GM12878 (cell line): ENCODE data around the gene ANKRD34A.

ENCODE experiments used
- EP300 ChIP-seq, 2 experiments: fragments of 150-350 bp in 1 of 2; IDR thresholded peaks; 2 replicates each; pipeline ENCODE4 v1.6.1; 2011 to 2012; ENCODE audit warnings: low read depth in 2 of 2, low read length in 2 of 2, borderline replicate concordance in 1 of 2, improper control_type of control experiment in 1 of 2, inconsistent platforms in 1 of 2; ENCODE audit not compliant: control insufficient read depth in 1 of 2
- FOS ChIP-seq: IDR thresholded peaks from 3 replicates; pipeline ENCODE4 v1.6.1; 2011; ENCODE audit warnings: borderline replicate concordance; ENCODE audit not compliant: insufficient read length; ENCODE audit errors: extremely low read depth
- GABPA ChIP-seq: IDR thresholded peaks from 2 replicates; pipeline ENCODE4 v1.6.1; 2014; ENCODE audit warnings: antibody characterized with exemption, low read depth, mild to moderate bottlenecking, inconsistent platforms
- MAX ChIP-seq: IDR thresholded peaks from 2 replicates; pipeline ENCODE4 v1.6.1; 2012; ENCODE audit warnings: low read depth, low read length, improper control_type of control experiment
- POLR2A ChIP-seq: IDR thresholded peaks from 2 replicates; pipeline ENCODE4 v1.6.1; 2011; ENCODE audit warnings: low read depth, mild to moderate bottlenecking, low read length
- SUZ12 ChIP-seq: fragments of 200-600 bp; sonication (generic); IDR thresholded peaks from one replicate; pipeline ENCODE4 v1.6.1; 2018; ENCODE audit warnings: antibody characterized with exemption, mild to moderate bottlenecking; ENCODE audit not compliant: unreplicated experiment
- ZBTB33 ChIP-seq: fragments of 450-650 bp; IDR thresholded peaks from 2 replicates; pipeline ENCODE4 v1.6.1; 2017; ENCODE audit warnings: mild to moderate bottlenecking
- TF ChIP-seq, protein P1 (sequence below), 3 experiments: IDR thresholded peaks in 2 of 3; conservative IDR thresholded peaks in 1 of 3; 2 replicates each; pipeline ENCODE4 v1.5.1; 2011; ENCODE audit warnings: low read depth in 3 of 3, low read length in 3 of 3, mild to moderate bottlenecking in 3 of 3, control low read depth in 2 of 3, moderate library complexity in 2 of 3, inconsistent platforms in 1 of 3, mixed read lengths in 1 of 3; ENCODE audit not compliant: control insufficient read depth in 2 of 3, insufficient read depth in 1 of 3; ENCODE audit errors: extremely low read depth in 1 of 3
- TF ChIP-seq, protein P2 (sequence below): fragments of 450-650 bp; IDR thresholded peaks from 2 replicates; pipeline ENCODE4 v1.6.1; 2016; ENCODE audit warnings: mild to moderate bottlenecking

GRCh38 chr1:145992958-145993617, 28.7 kb upstream of the ANKRD34A start:
- no peak for TF ChIP-seq ZBTB33
- TF ChIP-seq SUZ12: no peak
- TF ChIP-seq, protein P1, sequence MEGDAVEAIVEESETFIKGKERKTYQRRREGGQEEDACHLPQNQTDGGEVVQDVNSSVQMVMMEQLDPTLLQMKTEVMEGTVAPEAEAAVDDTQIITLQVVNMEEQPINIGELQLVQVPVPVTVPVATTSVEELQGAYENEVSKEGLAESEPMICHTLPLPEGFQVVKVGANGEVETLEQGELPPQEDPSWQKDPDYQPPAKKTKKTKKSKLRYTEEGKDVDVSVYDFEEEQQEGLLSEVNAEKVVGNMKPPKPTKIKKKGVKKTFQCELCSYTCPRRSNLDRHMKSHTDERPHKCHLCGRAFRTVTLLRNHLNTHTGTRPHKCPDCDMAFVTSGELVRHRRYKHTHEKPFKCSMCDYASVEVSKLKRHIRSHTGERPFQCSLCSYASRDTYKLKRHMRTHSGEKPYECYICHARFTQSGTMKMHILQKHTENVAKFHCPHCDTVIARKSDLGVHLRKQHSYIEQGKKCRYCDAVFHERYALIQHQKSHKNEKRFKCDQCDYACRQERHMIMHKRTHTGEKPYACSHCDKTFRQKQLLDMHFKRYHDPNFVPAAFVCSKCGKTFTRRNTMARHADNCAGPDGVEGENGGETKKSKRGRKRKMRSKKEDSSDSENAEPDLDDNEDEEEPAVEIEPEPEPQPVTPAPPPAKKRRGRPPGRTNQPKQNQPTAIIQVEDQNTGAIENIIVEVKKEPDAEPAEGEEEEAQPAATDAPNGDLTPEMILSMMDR (IDR thresholded peaks at IDR 0.05 in 2 of 3, conservative IDR thresholded peaks at IDR 0.05 in 1 of 3; ENCODE audit: control insufficient read depth in 2 of 3, extremely low read depth in 1 of 3, insufficient read depth in 1 of 3, low read depth in 3 of 3, low read length in 3 of 3): no peak
- TF ChIP-seq POLR2A: no peak
- TF ChIP-seq MAX: no peak
- TF ChIP-seq GABPA: no peak
- TF ChIP-seq, protein P2, sequence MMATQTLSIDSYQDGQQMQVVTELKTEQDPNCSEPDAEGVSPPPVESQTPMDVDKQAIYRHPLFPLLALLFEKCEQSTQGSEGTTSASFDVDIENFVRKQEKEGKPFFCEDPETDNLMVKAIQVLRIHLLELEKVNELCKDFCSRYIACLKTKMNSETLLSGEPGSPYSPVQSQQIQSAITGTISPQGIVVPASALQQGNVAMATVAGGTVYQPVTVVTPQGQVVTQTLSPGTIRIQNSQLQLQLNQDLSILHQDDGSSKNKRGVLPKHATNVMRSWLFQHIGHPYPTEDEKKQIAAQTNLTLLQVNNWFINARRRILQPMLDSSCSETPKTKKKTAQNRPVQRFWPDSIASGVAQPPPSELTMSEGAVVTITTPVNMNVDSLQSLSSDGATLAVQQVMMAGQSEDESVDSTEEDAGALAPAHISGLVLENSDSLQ: no peak
- TF ChIP-seq FOS: no peak
- no peak for TF ChIP-seq EP300 (IDR thresholded peaks at IDR 0.05; ENCODE audit: borderline replicate concordance in 1 of 2, control insufficient read depth in 1 of 2, low read depth in 2 of 2, low read length in 2 of 2)
